ENCODE results near the gene GRB10. TPM values are rescaled to one million over a fixed set of nuclear protein-coding genes. Genes with fewer than 3 reads are reported as not detected.

The GRB10 gene
- total and polyA plus RNA-seq, 2 experiments from 2014 or later = 35.0 to 154 TPM

DNA sequence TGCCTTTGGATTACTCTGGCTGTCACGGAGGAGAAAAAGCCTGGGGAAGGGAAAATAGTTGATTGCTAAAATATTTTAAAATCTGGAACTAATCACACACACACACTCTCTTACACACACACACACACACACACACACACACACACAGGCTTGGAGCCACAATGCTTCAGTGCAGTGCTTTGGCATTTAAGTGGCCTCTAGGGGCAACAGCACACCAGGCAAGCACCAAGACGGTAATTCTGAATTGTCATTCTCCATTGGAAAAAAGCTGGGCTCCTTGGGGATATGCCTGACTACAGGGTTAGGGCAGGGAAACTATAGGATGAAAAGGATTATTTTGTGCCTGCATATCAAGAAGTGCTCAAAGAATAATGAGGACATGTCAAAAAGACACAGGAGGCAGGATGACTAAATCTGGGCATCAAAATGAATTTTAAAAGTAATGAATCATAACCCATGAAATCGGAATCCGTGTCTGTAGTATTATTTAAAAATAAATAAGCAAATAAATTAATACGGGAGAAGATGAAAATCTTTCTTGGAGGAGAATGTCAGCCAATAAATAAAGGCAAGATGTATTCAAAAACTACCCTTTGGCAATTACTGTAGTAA is 187.1 kb downstream of the GRB10 start:
- Histone ChIP-seq H3K27me3 (ENCODE audit: insufficient read depth) (no peaks in the 10 kb centered on the region), H3K27ac (ENCODE audit: low read depth) (no peak overlapping the region), H3K79me2 (replicated peaks; ENCODE audit: insufficient read depth) (no peaks in the 10 kb centered on the region), H4K20me1 (replicated peaks; ENCODE audit: insufficient read depth) (no peaks in the 10 kb centered on the region; the same call in 1 of the 2 replicates), H3K4me1 (ENCODE audit: insufficient read depth) (no peaks in the 10 kb centered on the region), H2AFZ (no peak overlapping the region), H3F3A (replicated peaks; ENCODE audit: low read depth) (no peaks in the 10 kb centered on the region), H3K4me3 (no peak overlapping the region), H3K9me2 (ENCODE audit: insufficient read depth) (no peaks in the 10 kb centered on the region), H3K4me2 (no peak overlapping the region), H3K36me3 (ENCODE audit: insufficient read depth) (peaks cover 10% of the 10 kb centered on the region; the same call in 1 of the 2 replicates)
- Mint-ChIP-seq H3K27ac (no peak overlapping the region; the same call in 1 of the 2 replicates), H3K4me1 (no peaks in the 10 kb centered on the region; the same call in 2 of the 3 replicates), H3K4me3 (no peak overlapping the region), H3K27me3 (ENCODE audit: insufficient read depth, low read depth, poor library complexity) (peaks cover 8% of the 10 kb centered on the region), H3K9me3 (no peaks in the 10 kb centered on the region), H3K36me3 (ENCODE audit: low read depth) (peaks cover 66% of the 10 kb centered on the region)
- DNase-seq (ENCODE audit: low spot score) (peak; percentile 77), ATAC-seq (peak; percentile 81)
- TF ChIP-seq, protein P1, sequence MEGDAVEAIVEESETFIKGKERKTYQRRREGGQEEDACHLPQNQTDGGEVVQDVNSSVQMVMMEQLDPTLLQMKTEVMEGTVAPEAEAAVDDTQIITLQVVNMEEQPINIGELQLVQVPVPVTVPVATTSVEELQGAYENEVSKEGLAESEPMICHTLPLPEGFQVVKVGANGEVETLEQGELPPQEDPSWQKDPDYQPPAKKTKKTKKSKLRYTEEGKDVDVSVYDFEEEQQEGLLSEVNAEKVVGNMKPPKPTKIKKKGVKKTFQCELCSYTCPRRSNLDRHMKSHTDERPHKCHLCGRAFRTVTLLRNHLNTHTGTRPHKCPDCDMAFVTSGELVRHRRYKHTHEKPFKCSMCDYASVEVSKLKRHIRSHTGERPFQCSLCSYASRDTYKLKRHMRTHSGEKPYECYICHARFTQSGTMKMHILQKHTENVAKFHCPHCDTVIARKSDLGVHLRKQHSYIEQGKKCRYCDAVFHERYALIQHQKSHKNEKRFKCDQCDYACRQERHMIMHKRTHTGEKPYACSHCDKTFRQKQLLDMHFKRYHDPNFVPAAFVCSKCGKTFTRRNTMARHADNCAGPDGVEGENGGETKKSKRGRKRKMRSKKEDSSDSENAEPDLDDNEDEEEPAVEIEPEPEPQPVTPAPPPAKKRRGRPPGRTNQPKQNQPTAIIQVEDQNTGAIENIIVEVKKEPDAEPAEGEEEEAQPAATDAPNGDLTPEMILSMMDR (conservative IDR thresholded peaks at IDR 0.05; ENCODE audit: low read depth in 2 of 2) = peak; percentile 68 to 80
- no peak for TF ChIP-seq EZH2 (IDR thresholded peaks at IDR 0.05; ENCODE audit: low read depth, unreplicated experiment)

DNA sequence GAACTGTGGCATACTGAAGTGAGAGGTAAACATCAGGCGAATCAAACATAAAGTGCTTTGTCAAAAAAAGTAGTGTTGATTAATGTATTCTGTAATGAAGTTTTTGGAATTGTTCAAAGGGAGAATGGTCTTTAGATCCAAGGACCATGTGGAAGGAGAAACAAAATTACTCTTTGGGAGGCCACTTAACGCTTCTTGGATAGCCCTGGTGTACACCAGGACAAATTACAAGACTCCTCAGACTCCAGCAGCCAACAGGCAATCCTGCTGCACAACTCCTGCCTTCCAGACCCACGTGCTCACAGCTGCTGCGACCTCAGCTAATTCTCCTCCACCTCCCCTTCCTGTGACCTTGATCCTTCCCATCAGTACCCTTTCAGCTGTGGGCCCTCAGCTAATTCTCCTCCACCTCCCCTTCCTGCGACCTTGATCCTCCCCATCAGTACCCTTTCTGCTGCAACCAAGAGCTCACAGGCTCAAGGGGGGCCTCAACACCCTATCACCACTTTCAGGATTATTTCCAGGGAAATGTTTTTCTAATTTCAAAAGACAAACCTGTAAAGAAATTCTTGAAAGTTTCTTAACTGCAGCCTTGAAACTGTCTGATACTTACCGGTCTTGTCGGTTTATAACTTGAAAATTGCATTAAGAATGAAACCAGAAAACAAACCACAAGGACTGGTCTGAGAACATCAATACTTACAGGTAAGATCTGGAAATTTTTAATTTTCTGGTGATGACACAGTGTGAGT is 187.8 kb downstream of the GRB10 start:
- ATAC-seq = no peak
- no peak overlapping the region for H3K27ac Mint-ChIP-seq
- H3K36me3 Mint-ChIP-seq (ENCODE audit: low read depth) = peaks cover 73% of the 10 kb centered on the region
- no peak for TF ChIP-seq NANOG (IDR thresholded peaks at IDR 0.05; ENCODE audit: borderline replicate concordance)
- TF ChIP-seq CREB1 (CRISPR knock-in tag; IDR thresholded peaks at IDR 0.05; ENCODE audit: low read depth) = no peak
- no peak for TF ChIP-seq POLR2AphosphoS5 (IDR thresholded peaks at IDR 0.05; ENCODE audit: low read depth)
- TF ChIP-seq, protein P2, sequence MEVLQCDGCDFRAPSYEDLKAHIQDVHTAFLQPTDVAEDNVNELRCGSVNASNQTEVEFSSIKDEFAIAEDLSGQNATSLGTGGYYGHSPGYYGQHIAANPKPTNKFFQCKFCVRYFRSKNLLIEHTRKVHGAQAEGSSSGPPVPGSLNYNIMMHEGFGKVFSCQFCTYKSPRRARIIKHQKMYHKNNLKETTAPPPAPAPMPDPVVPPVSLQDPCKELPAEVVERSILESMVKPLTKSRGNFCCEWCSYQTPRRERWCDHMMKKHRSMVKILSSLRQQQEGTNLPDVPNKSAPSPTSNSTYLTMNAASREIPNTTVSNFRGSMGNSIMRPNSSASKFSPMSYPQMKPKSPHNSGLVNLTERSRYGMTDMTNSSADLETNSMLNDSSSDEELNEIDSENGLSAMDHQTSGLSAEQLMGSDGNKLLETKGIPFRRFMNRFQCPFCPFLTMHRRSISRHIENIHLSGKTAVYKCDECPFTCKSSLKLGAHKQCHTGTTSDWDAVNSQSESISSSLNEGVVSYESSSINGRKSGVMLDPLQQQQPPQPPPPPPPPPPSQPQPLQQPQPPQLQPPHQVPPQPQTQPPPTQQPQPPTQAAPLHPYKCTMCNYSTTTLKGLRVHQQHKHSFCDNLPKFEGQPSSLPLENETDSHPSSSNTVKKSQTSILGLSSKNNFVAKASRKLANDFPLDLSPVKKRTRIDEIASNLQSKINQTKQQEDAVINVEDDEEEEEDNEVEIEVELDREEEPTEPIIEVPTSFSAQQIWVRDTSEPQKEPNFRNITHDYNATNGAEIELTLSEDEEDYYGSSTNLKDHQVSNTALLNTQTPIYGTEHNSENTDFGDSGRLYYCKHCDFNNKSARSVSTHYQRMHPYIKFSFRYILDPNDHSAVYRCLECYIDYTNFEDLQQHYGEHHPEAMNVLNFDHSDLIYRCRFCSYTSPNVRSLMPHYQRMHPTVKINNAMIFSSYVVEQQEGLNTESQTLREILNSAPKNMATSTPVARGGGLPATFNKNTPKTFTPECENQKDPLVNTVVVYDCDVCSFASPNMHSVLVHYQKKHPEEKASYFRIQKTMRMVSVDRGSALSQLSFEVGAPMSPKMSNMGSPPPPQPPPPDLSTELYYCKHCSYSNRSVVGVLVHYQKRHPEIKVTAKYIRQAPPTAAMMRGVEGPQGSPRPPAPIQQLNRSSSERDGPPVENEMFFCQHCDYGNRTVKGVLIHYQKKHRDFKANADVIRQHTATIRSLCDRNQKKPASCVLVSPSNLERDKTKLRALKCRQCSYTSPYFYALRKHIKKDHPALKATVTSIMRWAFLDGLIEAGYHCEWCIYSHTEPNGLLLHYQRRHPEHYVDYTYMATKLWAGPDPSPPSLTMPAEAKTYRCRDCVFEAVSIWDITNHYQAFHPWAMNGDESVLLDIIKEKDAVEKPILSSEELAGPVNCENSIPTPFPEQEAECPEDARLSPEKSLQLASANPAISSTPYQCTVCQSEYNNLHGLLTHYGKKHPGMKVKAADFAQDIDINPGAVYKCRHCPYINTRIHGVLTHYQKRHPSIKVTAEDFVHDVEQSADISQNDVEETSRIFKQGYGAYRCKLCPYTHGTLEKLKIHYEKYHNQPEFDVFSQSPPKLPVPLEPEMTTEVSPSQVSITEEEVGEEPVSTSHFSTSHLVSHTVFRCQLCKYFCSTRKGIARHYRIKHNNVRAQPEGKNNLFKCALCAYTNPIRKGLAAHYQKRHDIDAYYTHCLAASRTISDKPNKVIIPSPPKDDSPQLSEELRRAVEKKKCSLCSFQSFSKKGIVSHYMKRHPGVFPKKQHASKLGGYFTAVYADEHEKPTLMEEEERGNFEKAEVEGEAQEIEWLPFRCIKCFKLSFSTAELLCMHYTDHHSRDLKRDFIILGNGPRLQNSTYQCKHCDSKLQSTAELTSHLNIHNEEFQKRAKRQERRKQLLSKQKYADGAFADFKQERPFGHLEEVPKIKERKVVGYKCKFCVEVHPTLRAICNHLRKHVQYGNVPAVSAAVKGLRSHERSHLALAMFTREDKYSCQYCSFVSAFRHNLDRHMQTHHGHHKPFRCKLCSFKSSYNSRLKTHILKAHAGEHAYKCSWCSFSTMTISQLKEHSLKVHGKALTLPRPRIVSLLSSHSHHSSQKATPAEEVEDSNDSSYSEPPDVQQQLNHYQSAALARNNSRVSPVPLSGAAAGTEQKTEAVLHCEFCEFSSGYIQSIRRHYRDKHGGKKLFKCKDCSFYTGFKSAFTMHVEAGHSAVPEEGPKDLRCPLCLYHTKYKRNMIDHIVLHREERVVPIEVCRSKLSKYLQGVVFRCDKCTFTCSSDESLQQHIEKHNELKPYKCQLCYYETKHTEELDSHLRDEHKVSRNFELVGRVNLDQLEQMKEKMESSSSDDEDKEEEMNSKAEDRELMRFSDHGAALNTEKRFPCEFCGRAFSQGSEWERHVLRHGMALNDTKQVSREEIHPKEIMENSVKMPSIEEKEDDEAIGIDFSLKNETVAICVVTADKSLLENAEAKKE (CRISPR knock-in tag; IDR thresholded peaks at IDR 0.05) = no peak
- TF ChIP-seq, protein P3, sequence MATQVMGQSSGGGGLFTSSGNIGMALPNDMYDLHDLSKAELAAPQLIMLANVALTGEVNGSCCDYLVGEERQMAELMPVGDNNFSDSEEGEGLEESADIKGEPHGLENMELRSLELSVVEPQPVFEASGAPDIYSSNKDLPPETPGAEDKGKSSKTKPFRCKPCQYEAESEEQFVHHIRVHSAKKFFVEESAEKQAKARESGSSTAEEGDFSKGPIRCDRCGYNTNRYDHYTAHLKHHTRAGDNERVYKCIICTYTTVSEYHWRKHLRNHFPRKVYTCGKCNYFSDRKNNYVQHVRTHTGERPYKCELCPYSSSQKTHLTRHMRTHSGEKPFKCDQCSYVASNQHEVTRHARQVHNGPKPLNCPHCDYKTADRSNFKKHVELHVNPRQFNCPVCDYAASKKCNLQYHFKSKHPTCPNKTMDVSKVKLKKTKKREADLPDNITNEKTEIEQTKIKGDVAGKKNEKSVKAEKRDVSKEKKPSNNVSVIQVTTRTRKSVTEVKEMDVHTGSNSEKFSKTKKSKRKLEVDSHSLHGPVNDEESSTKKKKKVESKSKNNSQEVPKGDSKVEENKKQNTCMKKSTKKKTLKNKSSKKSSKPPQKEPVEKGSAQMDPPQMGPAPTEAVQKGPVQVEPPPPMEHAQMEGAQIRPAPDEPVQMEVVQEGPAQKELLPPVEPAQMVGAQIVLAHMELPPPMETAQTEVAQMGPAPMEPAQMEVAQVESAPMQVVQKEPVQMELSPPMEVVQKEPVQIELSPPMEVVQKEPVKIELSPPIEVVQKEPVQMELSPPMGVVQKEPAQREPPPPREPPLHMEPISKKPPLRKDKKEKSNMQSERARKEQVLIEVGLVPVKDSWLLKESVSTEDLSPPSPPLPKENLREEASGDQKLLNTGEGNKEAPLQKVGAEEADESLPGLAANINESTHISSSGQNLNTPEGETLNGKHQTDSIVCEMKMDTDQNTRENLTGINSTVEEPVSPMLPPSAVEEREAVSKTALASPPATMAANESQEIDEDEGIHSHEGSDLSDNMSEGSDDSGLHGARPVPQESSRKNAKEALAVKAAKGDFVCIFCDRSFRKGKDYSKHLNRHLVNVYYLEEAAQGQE (IDR thresholded peaks at IDR 0.05; ENCODE audit: unreplicated experiment) = no peak
- TF ChIP-seq ZNF331 (CRISPR knock-in tag; IDR thresholded peaks at IDR 0.05; ENCODE audit: low read depth) = no peak

More for the DNA sequence above, 187.8 kb downstream of the GRB10 start:
- Mint-ChIP-seq H3K4me3 (no peak overlapping the region), H3K9me3 (no peaks in the 10 kb centered on the region), H3K27me3 (ENCODE audit: insufficient read depth, low read depth, poor library complexity) (peaks cover 8% of the 10 kb centered on the region), H3K4me1 (no peaks in the 10 kb centered on the region; the same call in 2 of the 3 replicates)
- Histone ChIP-seq H3K27ac (ENCODE audit: low read depth) (no peak overlapping the region), H3F3A (replicated peaks; ENCODE audit: low read depth) (no peaks in the 10 kb centered on the region), H3K4me2 (no peak overlapping the region), H3K36me3 (ENCODE audit: insufficient read depth) (peaks cover 7% of the 10 kb centered on the region; the same call in 1 of the 2 replicates), H3K79me2 (replicated peaks; ENCODE audit: insufficient read depth) (no peaks in the 10 kb centered on the region), H2AFZ (no peak overlapping the region), H4K20me1 (replicated peaks; ENCODE audit: insufficient read depth) (no peaks in the 10 kb centered on the region; the same call in 1 of the 2 replicates), H3K4me1 (ENCODE audit: insufficient read depth) (no peaks in the 10 kb centered on the region), H3K27me3 (ENCODE audit: insufficient read depth) (no peaks in the 10 kb centered on the region), H3K4me3 (no peak overlapping the region), H3K9me2 (ENCODE audit: insufficient read depth) (no peaks in the 10 kb centered on the region)
- no peak for DNase-seq (ENCODE audit: low spot score)

Measured in GM23338 (cell line).